PC-3 (cell line): ENCODE results near the gene HNRNPH1. TPM values are rescaled to one million over a fixed set of nuclear protein-coding genes. Genes with fewer than 3 reads are reported as not detected.
A peak's percentile ranks its signal among the peaks of the same experiment; 100 is the strongest.

Experiments
- ATAC-seq: fragments of 200-7000 bp; cut with Tn5 transposase; 2 replicates; pipeline ENCODE4 v1.9.1; 2020; ENCODE audit warnings: mild to moderate bottlenecking, moderate library complexity
- BruUV-seq: library from RNA; stranded (reverse); fragments of 400-500 nt; replicated peaks from 2 replicates; lab custom pipeline; 2021; lab: Mats Ljungman, UMichigan
- CTCF ChIA-PET: fragments of 300-600 bp; sonication (Branson Sonifier 250); formaldehyde crosslinking; loops from one replicate; lab custom pipeline; 2022; ENCODE audit warnings: antibody characterized with exemption; lab: Charles Lee
- POLR2A ChIA-PET: fragments of 300-600 bp; sonication (Branson Sonifier 250); formaldehyde crosslinking; loops from one replicate; lab custom pipeline; 2022; ENCODE audit warnings: antibody characterized with exemption; ENCODE audit not compliant: unreplicated experiment; lab: Charles Lee
- DNase-seq: peaks from one replicate; pipeline ENCODE4 v3.0.0-alpha.2; 2015
- H2AFZ ChIP-seq: fragments of 300-600 bp; sonication (generic); 2 replicates; pipeline ENCODE4 v1.6.0; 2016; ENCODE audit warnings: antibody characterized with exemption, low read length
- H3F3A ChIP-seq: fragments of 300-600 bp; sonication (generic); one replicate; pipeline ENCODE4 v1.6.0; 2017; ENCODE audit warnings: antibody characterized with exemption, low read length, control low read depth, mild to moderate bottlenecking; ENCODE audit not compliant: unreplicated experiment
- H3K27ac ChIP-seq: fragments of 300-600 bp; sonication (generic); 2 replicates; pipeline ENCODE4 v1.5.1; 2016; ENCODE audit warnings: mild to moderate bottlenecking, low read length
- H3K27me3 ChIP-seq: fragments of 300-600 bp; sonication (generic); 2 replicates; pipeline ENCODE4 v1.6.1; 2016; ENCODE audit warnings: low read length, mixed read lengths
- H3K36me3 ChIP-seq: fragments of 300-600 bp; sonication (generic); 2 replicates; pipeline ENCODE4 v1.6.1; 2016; ENCODE audit warnings: low read depth, mixed run types, low read length, mixed read lengths
- H3K4me1 ChIP-seq: fragments of 300-600 bp; sonication (generic); 2 replicates; pipeline ENCODE4 v1.5.1; 2016; ENCODE audit warnings: low read length; ENCODE audit not compliant: insufficient read depth
- H3K4me2 ChIP-seq: fragments of 300-600 bp; sonication (generic); 2 replicates; pipeline ENCODE4 v1.6.0; 2016; ENCODE audit warnings: low read length
- H3K4me3 ChIP-seq: fragments of 300-600 bp; sonication (generic); 2 replicates; pipeline ENCODE4 v1.5.1; 2016; ENCODE audit warnings: mild to moderate bottlenecking, low read length, mixed read lengths
- H3K79me2 ChIP-seq: fragments of 300-600 bp; sonication (generic); 2 replicates; pipeline ENCODE4 v1.6.1; 2017; ENCODE audit warnings: low read length, mixed read lengths
- H3K9ac ChIP-seq: fragments of 300-600 bp; sonication (generic); 2 replicates; pipeline ENCODE4 v1.6.0; 2016; ENCODE audit warnings: mild to moderate bottlenecking, low read length
- H3K9me2 ChIP-seq: fragments of 300-600 bp; sonication (generic); replicated peaks from 2 replicates; pipeline ENCODE4 v1.6.1; 2016; ENCODE audit warnings: mixed run types, low read length, mixed read lengths
- H3K9me3 ChIP-seq: fragments of 300-600 bp; sonication (generic); 2 replicates; pipeline ENCODE4 v1.6.1; 2016; ENCODE audit warnings: low read length, mixed read lengths
- H4K20me1 ChIP-seq: fragments of 300-600 bp; sonication (generic); 2 replicates; pipeline ENCODE4 v1.6.1; 2016; ENCODE audit warnings: low read length, mixed read lengths
- CTCF ChIP-seq: fragments of 300-600 bp; sonication (generic); conservative IDR thresholded peaks from 2 replicates; pipeline ENCODE4 v1.5.1; 2017; ENCODE audit warnings: antibody characterized with exemption, low read depth, mild to moderate bottlenecking, low read length
- EZH2 ChIP-seq: fragments of 300-600 bp; sonication (generic); IDR thresholded peaks from one replicate; pipeline ENCODE4 v1.6.1; 2017; ENCODE audit warnings: antibody characterized with exemption, mild to moderate bottlenecking, low read length; ENCODE audit not compliant: unreplicated experiment
- EZH2phosphoT487 ChIP-seq: fragments of 300-600 bp; sonication (generic); IDR thresholded peaks from 2 replicates; pipeline ENCODE4 v1.6.1; 2018; ENCODE audit warnings: mild to moderate bottlenecking, antibody characterized with exemption, low read length, borderline replicate concordance
- intact Hi-C: fragments of 100-400 bp; cut with micrococcal nuclease; formaldehyde crosslinking; loops from 2 replicates; pipeline ENCODE4 v1.9.0; 2023
- total RNA-seq: library from RNA; depleted of rRNA; stranded (reverse); fragments of >200 nt; gene quantifications from 2 replicates; pipeline ENCODE4 v1.2.3, GENCODE V29; 2014

Gene HNRNPH1
- total RNA-seq, 1 experiment from 2014 or later: 533 TPM

- H3K36me3 ChIP-seq: peaks cover 86% of the 10 kb centered on the region
- no peak for ATAC-seq
Measured at GRCh38 chr5:179618923-179619554, 4.4 kb downstream of the HNRNPH1 start.

GRCh38 chr5:179617930-179618329, 5.5 kb downstream of the HNRNPH1 start:
- intact Hi-C loops: no loop called here
- no peak overlapping the region for H3K4me2 ChIP-seq
- no peak for ATAC-seq
- peaks cover 80% of the 10 kb centered on the region for H3K79me2 ChIP-seq
- H3K4me3 ChIP-seq: no peak overlapping the region
- H3K9me2 ChIP-seq: no peaks in the 10 kb centered on the region
- DNase-seq: no peak
- no peak overlapping the region for H2AFZ ChIP-seq
- peaks cover 94% of the 10 kb centered on the region for H4K20me1 ChIP-seq
- CTCF ChIA-PET: no interaction called here
- H3K4me1 ChIP-seq: peaks cover 14% of the 10 kb centered on the region; the same call in 1 of the 2 replicates
- POLR2A ChIA-PET: no interaction called here
- peaks cover 25% of the 10 kb centered on the region for H3F3A ChIP-seq
- BruUV-seq: no TSS peak
- H3K27me3 ChIP-seq: no peaks in the 10 kb centered on the region
- H3K9ac ChIP-seq: no peak overlapping the region
- H3K9me3 ChIP-seq: no peaks in the 10 kb centered on the region
- TF ChIP-seq CTCF (no peak), EZH2 (no peak), EZH2phosphoT487 (no peak)
- peaks cover 97% of the 10 kb centered on the region for H3K36me3 ChIP-seq
- no peak overlapping the region for H3K27ac ChIP-seq

More at GRCh38 chr5:179618923-179619554, 4.4 kb downstream of the HNRNPH1 start:
- intact Hi-C loops: no loop called here
- POLR2A ChIA-PET: no interaction called here
- Histone ChIP-seq H3K4me1 (peaks cover 16% of the 10 kb centered on the region), H3K9me2 (no peaks in the 10 kb centered on the region), H3F3A (peaks cover 25% of the 10 kb centered on the region), H3K9ac (no peak overlapping the region), H2AFZ (no peak overlapping the region), H3K4me2 (peak overlapping the region; percentile 91), H3K27ac (no peak overlapping the region), H3K9me3 (no peaks in the 10 kb centered on the region), H4K20me1 (peaks cover 83% of the 10 kb centered on the region), H3K4me3 (peak overlapping the region; percentile 73), H3K79me2 (peaks cover 86% of the 10 kb centered on the region), H3K27me3 (no peaks in the 10 kb centered on the region)
- TF ChIP-seq CTCF: no peak
- TF ChIP-seq EZH2phosphoT487: no peak
- TF ChIP-seq EZH2: no peak
- CTCF ChIA-PET: no interaction called here
- DNase-seq: no peak
- no TSS peak for BruUV-seq

GRCh38 chr5:179616002-179616594, 7.4 kb downstream of the HNRNPH1 start:
- Histone ChIP-seq H3K27me3 (no peaks in the 10 kb centered on the region), H3K9ac (no peak overlapping the region), H3F3A (peaks cover 25% of the 10 kb centered on the region), H3K4me2 (no peak overlapping the region), H3K9me3 (no peaks in the 10 kb centered on the region), H4K20me1 (peaks cover 79% of the 10 kb centered on the region), H3K4me1 (peaks cover 14% of the 10 kb centered on the region; the same call in 1 of the 2 replicates), H3K9me2 (no peaks in the 10 kb centered on the region), H2AFZ (no peak overlapping the region), H3K4me3 (no peak overlapping the region), H3K79me2 (peaks cover 63% of the 10 kb centered on the region), H3K36me3 (peaks cover 84% of the 10 kb centered on the region), H3K27ac (no peak overlapping the region)
- intact Hi-C loops: no loop called here
- BruUV-seq: no TSS peak
- ATAC-seq (no peak), DNase-seq (no peak)
- TF ChIP-seq CTCF (no peak), EZH2phosphoT487 (no peak), EZH2 (no peak)
- ChIA-PET CTCF (no interaction called here), POLR2A (no interaction called here)
